IPS-20b (cell line): ENCODE data around the gene NPAS3.

Source experiments
- H3K27ac ChIP-seq: one replicate; pipeline ENCODE4 v1.5.1; 2013; ENCODE audit warnings: low read length
- H3K27me3 ChIP-seq: 2 replicates; pipeline ENCODE4 v1.6.1; 2013; ENCODE audit warnings: mild to moderate bottlenecking, low read length, inconsistent platforms; ENCODE audit not compliant: insufficient read depth
- H3K36me3 ChIP-seq: 2 replicates; pipeline ENCODE4 v1.6.1; 2013; ENCODE audit warnings: low read depth, mild to moderate bottlenecking, inconsistent platforms, low read length, moderate library complexity; ENCODE audit not compliant: insufficient read depth
- H3K4me1 ChIP-seq: 2 replicates; pipeline ENCODE4 v1.6.1; 2013; ENCODE audit warnings: mild to moderate bottlenecking, control low read depth, inconsistent platforms, low read length, moderate library complexity; ENCODE audit not compliant: insufficient read depth
- H3K4me3 ChIP-seq: 2 replicates; pipeline ENCODE4 v1.5.1; 2013; ENCODE audit warnings: mild to moderate bottlenecking, low read length, inconsistent platforms
- H3K9ac ChIP-seq: 2 replicates; pipeline ENCODE4 v1.6.1; 2013; ENCODE audit warnings: low read depth, mild to moderate bottlenecking, inconsistent platforms, low read length, moderate library complexity
- H3K9me3 ChIP-seq: 2 replicates; pipeline ENCODE4 v1.6.1; 2013; ENCODE audit warnings: mild to moderate bottlenecking, low read depth, low read length, inconsistent platforms; ENCODE audit not compliant: insufficient read depth

NPAS3 gene

GRCh38 chr14:32938719-32939253 lies at the start of gene NPAS3:
Gene NPAS3 (plus strand): TSS chr14:32938879.
- H3K9ac ChIP-seq = peak within 1 kb of the TSS; percentile 48; the same call in 1 of the 2 replicates
- peak within 1 kb of the TSS; percentile 72 for H3K4me3 ChIP-seq
- H3K4me1 ChIP-seq = peaks cover 33% of the 10 kb centered on the region
- no peaks in the 10 kb centered on the region for H3K36me3 ChIP-seq
- no peak within 1 kb of the TSS for H3K27ac ChIP-seq
- peaks cover 69% of the 10 kb centered on the region for H3K27me3 ChIP-seq
- H3K9me3 ChIP-seq = no peaks in the 10 kb centered on the region

GRCh38 chr14:32896979-32897697 lies 41.5 kb upstream of the NPAS3 start:
- Histone ChIP-seq H3K27ac (no peak overlapping the region), H3K27me3 (no peaks in the 10 kb centered on the region), H3K4me1 (no peaks in the 10 kb centered on the region), H3K9ac (no peak overlapping the region), H3K4me3 (no peak overlapping the region), H3K9me3 (no peaks in the 10 kb centered on the region), H3K36me3 (no peaks in the 10 kb centered on the region)

GRCh38 chr14:32897698-32898064 lies 41.0 kb upstream of the NPAS3 start:
- Histone ChIP-seq H3K9me3 (no peaks in the 10 kb centered on the region), H3K27me3 (no peaks in the 10 kb centered on the region), H3K27ac (no peak overlapping the region), H3K4me3 (no peak overlapping the region), H3K4me1 (no peaks in the 10 kb centered on the region; the same call in 1 of the 2 replicates), H3K36me3 (no peaks in the 10 kb centered on the region), H3K9ac (no peak overlapping the region)

DNA sequence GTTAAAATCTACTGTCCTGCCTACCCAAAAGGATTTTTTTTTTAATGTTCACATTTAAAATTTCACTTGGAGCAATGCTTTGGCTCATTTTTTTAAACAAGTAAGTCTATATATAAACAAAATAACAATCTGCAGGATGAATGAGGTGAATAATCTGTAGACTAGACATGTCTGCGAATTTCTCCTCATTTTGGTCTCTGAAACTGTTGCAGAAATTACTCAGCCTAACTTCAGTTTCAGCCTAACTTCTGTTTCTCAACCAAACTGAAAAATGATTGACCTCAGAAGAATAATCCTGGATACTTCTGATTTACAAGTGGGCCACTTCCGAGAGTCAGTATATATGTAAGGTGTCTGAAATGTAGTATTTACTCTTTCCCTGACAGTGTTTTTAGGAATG lies 39.8 kb upstream of the NPAS3 start:
- Histone ChIP-seq H3K9me3 (no peaks in the 10 kb centered on the region), H3K9ac (no peak overlapping the region), H3K4me1 (no peaks in the 10 kb centered on the region; the same call in 1 of the 2 replicates), H3K36me3 (no peaks in the 10 kb centered on the region), H3K4me3 (no peak overlapping the region), H3K27me3 (no peaks in the 10 kb centered on the region), H3K27ac (no peak overlapping the region)

GRCh38 chr14:32900547-32900946 lies 38.1 kb upstream of the NPAS3 start:
- Histone ChIP-seq H3K27ac (no peak overlapping the region), H3K9me3 (no peaks in the 10 kb centered on the region), H3K4me1 (no peaks in the 10 kb centered on the region; the same call in 1 of the 2 replicates), H3K27me3 (no peaks in the 10 kb centered on the region), H3K36me3 (no peaks in the 10 kb centered on the region), H3K9ac (no peak overlapping the region), H3K4me3 (no peak overlapping the region)

DNA sequence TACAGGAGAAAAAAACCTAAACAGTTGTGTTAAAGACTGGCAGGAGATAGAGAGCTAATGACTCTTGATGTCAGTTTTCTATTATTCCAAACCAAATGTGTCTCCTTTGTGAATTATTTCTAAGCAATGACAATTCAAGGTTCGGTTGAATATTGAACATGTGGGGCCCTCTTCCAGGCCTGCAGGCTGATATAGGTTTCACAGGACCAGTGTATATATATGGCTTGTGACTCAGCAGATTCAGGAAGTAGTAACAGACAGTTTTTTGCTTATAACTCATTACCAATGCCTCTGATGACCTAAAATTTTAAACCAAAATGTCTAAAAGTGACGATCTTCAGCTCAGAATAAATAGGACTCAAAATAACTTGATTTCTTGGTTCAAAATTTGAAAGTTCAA lies 33.7 kb upstream of the NPAS3 start:
- Histone ChIP-seq H3K4me3 (no peak overlapping the region), H3K9me3 (no peaks in the 10 kb centered on the region)

DNA sequence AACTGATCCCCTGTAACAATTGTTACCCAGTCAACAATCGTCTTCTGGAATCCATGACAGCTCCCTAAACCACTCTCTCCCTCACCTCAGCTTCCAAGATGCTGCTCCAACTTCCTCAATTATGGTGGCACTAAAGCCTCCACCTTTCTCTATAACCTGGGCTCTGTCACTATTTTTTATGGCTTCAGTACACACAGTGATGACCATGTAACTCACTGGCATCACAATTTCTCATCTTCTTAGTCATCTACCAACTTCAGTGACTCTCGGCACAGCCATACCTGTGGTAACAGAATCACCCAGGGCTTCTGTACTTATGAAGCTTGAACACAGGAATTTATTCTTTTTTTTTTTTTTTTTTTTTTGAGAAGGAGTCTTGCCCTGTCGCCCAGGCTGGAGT lies 32.0 kb upstream of the NPAS3 start:
- no peaks in the 10 kb centered on the region for H3K9me3 ChIP-seq
- H3K9ac ChIP-seq = no peak overlapping the region
- no peak overlapping the region for H3K4me3 ChIP-seq
- H3K27me3 ChIP-seq = no peaks in the 10 kb centered on the region
- no peak overlapping the region for H3K27ac ChIP-seq
- H3K4me1 ChIP-seq = no peaks in the 10 kb centered on the region; the same call in 1 of the 2 replicates
- no peaks in the 10 kb centered on the region for H3K36me3 ChIP-seq

More for the DNA sequence above, 33.7 kb upstream of the NPAS3 start:
- H3K9ac ChIP-seq = no peak overlapping the region
- no peaks in the 10 kb centered on the region for H3K27me3 ChIP-seq
- H3K4me1 ChIP-seq = no peaks in the 10 kb centered on the region; the same call in 1 of the 2 replicates
- H3K36me3 ChIP-seq = no peaks in the 10 kb centered on the region
- H3K27ac ChIP-seq = no peak overlapping the region

DNA sequence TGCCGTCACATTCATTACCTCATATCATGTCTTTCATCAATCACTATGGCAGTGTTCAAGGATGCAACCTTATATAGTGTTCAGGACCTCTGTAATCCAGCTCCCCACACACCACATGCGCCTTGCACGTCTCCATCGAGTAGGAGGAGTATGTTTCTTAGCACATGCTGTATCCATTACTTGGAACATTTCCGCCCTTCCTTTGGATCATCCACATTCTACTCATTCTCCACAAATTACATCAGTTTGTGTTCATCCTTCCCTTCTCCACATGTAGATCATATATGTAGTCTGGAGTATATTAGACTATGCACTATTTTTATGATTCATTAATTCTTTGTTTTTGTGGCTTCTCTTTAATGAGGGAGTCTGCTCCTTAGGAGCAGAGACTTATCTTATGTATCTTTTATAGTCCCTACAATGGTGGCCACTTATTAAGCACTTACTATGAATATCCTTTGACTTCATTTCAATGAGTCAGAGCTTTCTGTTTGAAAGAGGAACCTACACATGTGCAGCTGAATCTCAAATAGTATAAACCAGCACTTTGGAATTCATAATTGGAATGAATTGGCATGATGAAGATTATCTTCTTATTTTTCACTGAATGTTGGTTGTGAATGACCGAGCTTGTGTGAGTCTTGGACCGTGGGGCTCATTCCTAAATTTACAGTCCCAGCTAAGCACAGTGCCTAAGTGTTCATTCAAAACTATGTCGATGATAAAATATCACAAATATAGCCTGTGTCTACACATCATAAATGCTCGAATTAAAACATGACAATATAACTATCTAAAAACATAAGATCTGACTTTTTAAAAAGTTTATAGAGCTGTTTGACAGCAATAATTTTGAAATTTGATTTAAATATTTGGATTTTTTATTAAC lies 30.2 kb upstream of the NPAS3 start:
- Histone ChIP-seq H3K27me3 (no peaks in the 10 kb centered on the region), H3K9ac (no peak overlapping the region), H3K9me3 (no peaks in the 10 kb centered on the region), H3K36me3 (no peaks in the 10 kb centered on the region), H3K4me1 (no peaks in the 10 kb centered on the region), H3K4me3 (no peak overlapping the region), H3K27ac (no peak overlapping the region)

GRCh38 chr14:32913725-32914124 lies 25.0 kb upstream of the NPAS3 start:
- Histone ChIP-seq H3K9me3 (no peaks in the 10 kb centered on the region), H3K4me1 (no peaks in the 10 kb centered on the region), H3K36me3 (no peaks in the 10 kb centered on the region), H3K27me3 (no peaks in the 10 kb centered on the region), H3K4me3 (no peak overlapping the region), H3K9ac (no peak overlapping the region), H3K27ac (no peak overlapping the region)

- H3K36me3 ChIP-seq = no peaks in the 10 kb centered on the region
- H3K27me3 ChIP-seq = no peaks in the 10 kb centered on the region
- no peak overlapping the region for H3K27ac ChIP-seq
- no peaks in the 10 kb centered on the region for H3K4me1 ChIP-seq
- H3K9me3 ChIP-seq = no peaks in the 10 kb centered on the region
- H3K9ac ChIP-seq = no peak overlapping the region
- no peak overlapping the region for H3K4me3 ChIP-seq
Observed at GRCh38 chr14:32914391-32914790, 24.3 kb upstream of the NPAS3 start.

- Histone ChIP-seq H3K27ac (no peak overlapping the region), H3K27me3 (no peaks in the 10 kb centered on the region), H3K4me3 (no peak overlapping the region), H3K4me1 (no peaks in the 10 kb centered on the region), H3K9ac (no peak overlapping the region), H3K36me3 (no peaks in the 10 kb centered on the region), H3K9me3 (no peaks in the 10 kb centered on the region)
Observed at GRCh38 chr14:32920696-32921276, 17.9 kb upstream of the NPAS3 start.
